GM18502 (cell line): ENCODE results near the gene KCNAB1.
"Not testable (repeated sequence)": the region's sequence is repeated elsewhere in the genome, so short reads cannot be mapped to it uniquely, and the experiment has no call there.

Source experiments
- ATAC-seq: cut with Tn5 transposase; IDR thresholded peaks from one replicate; pipeline ENCODE4 v1.9.1; 2021; ENCODE audit warnings: mild to moderate bottlenecking; ENCODE audit not compliant: unreplicated experiment, poor library complexity

Gene KCNAB1

GRCh38 chr3:156214676-156215075 is 94.3 kb downstream of the KCNAB1 start:
- no peak for ATAC-seq

DNA sequence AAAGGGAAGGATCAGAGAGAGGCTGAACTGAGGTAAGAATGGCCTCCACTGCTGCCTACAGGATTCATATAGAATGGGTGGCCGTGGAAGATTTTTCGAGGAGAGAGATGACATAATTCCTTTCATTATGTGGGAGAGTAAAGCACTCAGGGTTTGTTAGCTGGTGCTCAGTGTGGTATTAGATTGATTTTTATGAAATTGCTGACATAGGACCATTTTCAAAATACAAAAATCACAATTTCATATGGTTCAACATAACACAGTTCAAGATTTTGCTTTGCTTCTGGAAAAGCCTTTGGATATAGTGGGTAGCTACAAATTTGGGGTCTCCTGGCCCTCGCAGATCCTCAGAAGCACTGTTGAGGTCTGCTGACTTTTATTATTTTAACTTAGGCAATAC is 95.4 kb downstream of the KCNAB1 start:
- no peak for ATAC-seq

DNA sequence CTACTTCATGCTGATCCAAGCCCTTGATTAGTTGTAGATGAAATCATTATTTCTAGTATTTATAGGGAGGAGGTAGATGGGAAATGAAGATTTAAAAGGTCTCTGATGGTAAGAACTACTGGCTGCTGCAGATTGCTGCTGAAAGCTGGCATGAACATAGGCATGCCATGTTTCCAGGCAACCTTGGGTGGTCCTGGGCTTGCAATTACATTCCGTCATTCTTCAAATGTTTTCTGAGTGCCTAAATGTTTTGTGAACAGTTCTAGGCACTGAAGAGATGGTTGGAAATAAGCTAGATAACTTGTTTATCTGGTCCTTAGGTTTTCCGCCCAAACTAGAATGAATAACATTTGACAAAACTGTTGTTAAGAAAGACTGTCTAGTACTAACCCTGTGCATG is 95.8 kb downstream of the KCNAB1 start:
- no peak for ATAC-seq

DNA sequence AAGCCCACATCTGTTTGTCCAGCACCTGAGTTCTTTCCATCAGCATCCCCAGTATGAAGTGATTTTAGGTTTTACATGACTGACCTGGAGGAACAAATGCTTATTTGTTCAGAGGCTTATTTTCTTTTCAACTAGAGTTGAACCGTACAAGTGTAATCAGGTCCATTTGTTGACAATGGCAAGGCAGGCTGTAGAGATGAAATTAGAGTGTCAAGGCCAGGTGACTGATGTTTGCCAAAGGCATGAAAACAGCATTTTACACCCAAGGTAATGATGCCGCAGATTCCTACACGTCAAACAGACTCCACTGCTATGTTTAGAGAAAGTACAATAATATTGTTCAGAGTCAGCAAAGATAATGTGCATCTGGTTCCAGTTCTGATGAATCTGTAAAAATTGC is 96.5 kb downstream of the KCNAB1 start:
- ATAC-seq: no peak

- ATAC-seq: no peak
Measured at GRCh38 chr3:156217674-156218352, 97.4 kb downstream of the KCNAB1 start.

- ATAC-seq: no peak
Measured at GRCh38 chr3:156218353-156218744, 98.0 kb downstream of the KCNAB1 start.

- not testable (repeated sequence) for ATAC-seq
Measured at GRCh38 chr3:156222381-156222780, 102.0 kb downstream of the KCNAB1 start.

- ATAC-seq: not testable (repeated sequence)
Measured at GRCh38 chr3:156224046-156224445, 103.7 kb downstream of the KCNAB1 start.

- no peak for ATAC-seq
Measured at GRCh38 chr3:156226676-156227420, 106.5 kb downstream of the KCNAB1 start.

DNA sequence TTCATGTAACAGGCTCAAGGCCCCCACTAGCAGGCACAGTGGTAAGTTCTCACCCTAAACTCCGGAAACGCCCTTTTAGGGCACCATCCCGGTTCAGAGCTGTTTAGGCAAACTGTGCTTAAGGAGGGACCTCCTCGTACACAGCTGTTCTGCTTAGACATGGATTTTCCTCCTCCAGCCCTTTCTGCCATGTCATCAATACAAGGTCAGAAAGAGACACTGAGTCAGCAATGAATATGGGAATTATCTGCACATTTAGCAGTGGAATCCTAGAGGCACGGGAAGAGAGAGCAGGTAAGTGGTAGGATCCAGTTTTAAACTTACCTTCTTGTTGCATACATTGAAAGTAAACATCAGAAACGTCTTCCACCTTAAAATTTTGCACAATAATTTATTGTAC is 107.3 kb downstream of the KCNAB1 start:
- no peak for ATAC-seq

DNA sequence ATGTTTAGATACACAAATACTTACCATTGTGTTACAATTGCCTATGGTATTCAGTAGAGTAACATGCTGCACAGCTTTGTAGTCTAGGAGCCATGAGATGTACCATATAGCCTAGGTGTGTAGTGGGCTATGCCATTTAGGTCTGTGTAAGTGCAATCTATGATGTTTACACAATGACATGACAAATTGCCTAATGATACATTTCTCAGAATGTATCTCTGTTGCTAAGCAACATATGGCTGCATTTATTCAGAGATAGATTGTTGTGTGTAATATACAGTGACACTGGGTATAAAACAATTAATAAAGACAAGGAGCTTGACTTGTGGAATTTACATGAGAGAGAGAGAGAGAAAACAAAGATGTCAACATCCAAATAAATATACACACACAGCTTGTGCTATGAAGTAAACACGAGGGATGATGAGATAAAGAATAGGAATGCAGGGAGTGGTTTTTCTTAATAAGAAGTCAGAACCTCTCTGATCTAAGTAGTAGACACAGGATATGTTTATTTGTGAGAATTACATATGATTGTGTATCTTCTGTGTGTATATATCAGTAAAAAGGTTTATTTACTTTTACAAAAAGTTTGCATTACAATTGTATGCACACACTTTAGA is 110.0 kb downstream of the KCNAB1 start:
- no peak for ATAC-seq

DNA sequence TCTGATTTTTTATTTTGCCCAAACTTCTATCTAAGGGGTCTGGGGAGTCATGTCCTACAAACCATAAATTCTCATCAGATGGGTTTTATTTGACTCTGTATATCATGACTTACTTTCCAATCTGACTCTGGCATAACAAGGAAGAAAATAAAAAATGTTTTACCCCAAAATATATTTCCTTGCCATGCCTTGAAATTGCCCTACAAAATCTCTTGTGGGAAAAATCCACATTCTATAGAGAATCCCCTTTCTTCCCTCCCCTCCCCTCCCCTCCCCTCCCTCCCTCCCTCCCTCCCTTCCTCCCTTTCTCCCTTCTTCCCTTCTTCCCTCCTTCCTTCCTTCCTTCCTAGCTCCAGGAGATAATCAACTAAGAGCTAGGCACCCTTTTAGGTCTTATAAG is 110.8 kb downstream of the KCNAB1 start:
- not testable (repeated sequence) for ATAC-seq

GRCh38 chr3:156233876-156234275 is 113.5 kb downstream of the KCNAB1 start:
- no peak for ATAC-seq

GRCh38 chr3:156236556-156237260 is 116.3 kb downstream of the KCNAB1 start:
- no peak for ATAC-seq

- ATAC-seq: no peak
Measured at GRCh38 chr3:156240642-156241041, 120.3 kb downstream of the KCNAB1 start.

GRCh38 chr3:156246961-156247725 is 126.8 kb downstream of the KCNAB1 start:
- ATAC-seq: no peak

GRCh38 chr3:156250550-156250949 is 130.2 kb downstream of the KCNAB1 start:
- ATAC-seq: no peak

GRCh38 chr3:156251424-156251823 is 131.0 kb downstream of the KCNAB1 start:
- ATAC-seq: no peak

DNA sequence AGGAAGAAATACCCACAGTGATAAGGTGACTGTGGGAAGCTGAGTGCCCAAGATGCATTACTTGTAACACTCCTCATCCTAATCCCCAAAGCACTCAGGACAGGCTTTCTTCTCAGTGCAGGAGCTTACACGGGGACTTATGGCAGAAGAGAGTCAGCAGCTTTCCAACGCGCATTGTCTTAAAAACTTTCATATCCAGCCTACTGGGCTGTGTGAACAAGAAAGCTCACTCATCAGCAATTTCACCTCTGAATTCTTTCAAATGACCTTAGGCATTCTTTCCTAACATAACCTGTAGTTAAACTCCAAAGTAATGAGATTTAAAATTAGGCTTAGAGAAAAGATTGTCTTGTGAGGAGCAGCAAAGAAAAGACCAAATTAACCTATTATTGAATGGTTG is 132.3 kb downstream of the KCNAB1 start:
- no peak for ATAC-seq

DNA sequence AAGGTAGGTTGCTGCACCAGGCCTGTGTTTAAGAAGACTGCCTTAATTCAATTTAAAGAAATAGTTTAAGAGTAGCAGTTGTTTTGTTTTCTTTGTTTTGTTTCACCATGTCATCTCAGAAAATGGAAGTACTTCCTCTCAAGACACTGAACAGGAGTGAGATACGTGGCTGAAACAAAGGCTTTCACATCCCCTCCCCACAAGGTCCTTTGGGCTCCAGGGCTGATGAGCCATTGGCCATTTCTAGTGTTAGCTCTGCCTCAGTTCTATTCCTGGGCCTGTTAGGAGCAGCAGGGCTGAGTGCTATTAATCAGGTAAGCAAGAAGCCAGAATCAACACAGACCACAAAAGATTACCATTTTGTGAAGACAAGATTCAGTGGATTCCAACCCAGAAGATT is 132.8 kb downstream of the KCNAB1 start:
- ATAC-seq: peak; percentile 80
